Cardiac fibroblast (primary cell): ENCODE measurements around the gene BNIP3.

ENCODE experiments used
- DNase-seq, 2 donors: peaks; one replicate each; pipeline versions ENCODE4 v3.0.0 to v3.0.0-alpha.2; 2010; ENCODE audit warnings: low read depth in 2 of 2
- H3K4me3 ChIP-seq, 2 donors: replicated peaks in 1 of 2; 1 replicate in 1 of 2; 2 replicates in 1 of 2; pipeline ENCODE4 v1.5.1; 2011; ENCODE audit warnings: low read depth in 2 of 2, low read length in 2 of 2, mild to moderate bottlenecking in 2 of 2, moderate library complexity in 1 of 2
- TF ChIP-seq, protein P1 (sequence below): IDR thresholded peaks from one replicate; pipeline ENCODE4 v1.5.1; 2011; ENCODE audit warnings: low read depth, mild to moderate bottlenecking, low read length, inconsistent platforms

The BNIP3 gene

DNA sequence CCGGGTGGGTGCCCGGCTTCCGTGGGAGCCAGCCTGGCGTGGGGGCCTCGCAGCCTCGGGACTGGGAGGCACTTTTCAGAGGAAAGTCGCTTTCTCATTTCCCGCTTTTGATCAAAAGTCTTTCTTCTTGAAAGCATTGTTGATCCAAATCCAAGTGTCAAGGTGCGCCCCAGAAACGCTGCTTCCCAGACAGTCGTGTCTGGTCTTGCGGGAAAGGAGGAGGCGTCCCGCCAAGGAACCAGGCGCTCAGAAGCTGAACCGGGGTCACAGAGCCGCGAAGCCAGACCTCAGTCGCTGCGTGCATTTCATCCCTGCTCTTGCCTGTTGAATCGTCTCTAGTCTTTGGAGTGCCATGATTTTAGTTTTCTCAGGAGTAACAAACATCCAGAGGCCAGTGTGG is 1.1 kb upstream of the BNIP3 start:
- H3K4me3 ChIP-seq, result peak overlapping the region; percentile 3 to 92
- TF ChIP-seq, protein P1, sequence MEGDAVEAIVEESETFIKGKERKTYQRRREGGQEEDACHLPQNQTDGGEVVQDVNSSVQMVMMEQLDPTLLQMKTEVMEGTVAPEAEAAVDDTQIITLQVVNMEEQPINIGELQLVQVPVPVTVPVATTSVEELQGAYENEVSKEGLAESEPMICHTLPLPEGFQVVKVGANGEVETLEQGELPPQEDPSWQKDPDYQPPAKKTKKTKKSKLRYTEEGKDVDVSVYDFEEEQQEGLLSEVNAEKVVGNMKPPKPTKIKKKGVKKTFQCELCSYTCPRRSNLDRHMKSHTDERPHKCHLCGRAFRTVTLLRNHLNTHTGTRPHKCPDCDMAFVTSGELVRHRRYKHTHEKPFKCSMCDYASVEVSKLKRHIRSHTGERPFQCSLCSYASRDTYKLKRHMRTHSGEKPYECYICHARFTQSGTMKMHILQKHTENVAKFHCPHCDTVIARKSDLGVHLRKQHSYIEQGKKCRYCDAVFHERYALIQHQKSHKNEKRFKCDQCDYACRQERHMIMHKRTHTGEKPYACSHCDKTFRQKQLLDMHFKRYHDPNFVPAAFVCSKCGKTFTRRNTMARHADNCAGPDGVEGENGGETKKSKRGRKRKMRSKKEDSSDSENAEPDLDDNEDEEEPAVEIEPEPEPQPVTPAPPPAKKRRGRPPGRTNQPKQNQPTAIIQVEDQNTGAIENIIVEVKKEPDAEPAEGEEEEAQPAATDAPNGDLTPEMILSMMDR, result no peak
- DNase-seq, result no peak

DNA sequence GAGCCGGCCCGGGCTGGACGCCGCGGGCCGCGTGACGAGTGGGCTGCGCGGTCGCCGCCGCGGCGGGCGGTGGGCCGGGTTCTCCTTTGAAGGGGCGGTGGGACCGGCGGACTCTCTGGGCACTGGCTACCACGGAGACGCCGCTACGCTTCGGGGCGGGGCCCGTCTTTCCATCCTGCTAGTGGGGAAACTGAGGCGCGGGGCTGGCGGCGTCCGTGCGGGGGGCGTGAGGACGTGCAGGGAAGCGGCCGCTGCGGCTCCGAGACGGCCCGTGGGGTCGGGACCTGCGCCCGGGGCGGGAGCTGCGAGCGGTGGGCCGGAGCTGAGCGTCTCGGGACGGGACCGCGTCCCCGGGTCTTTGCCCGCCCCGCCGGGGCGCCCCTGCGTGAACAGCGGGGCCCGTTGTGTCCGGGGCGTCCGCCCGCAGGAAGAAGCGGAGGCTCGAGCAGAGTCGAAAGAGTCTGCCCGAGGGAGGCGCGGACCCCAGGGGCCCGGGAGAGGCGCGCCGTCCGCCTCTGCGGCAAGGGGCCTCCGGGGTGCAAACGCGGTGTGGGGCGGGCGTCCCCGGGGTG is 548 bp upstream of the BNIP3 start:
- TF ChIP-seq, protein P1, result no peak
- no peak for DNase-seq
- H3K4me3 ChIP-seq, result peak overlapping the region; percentile 65 to 92

DNA sequence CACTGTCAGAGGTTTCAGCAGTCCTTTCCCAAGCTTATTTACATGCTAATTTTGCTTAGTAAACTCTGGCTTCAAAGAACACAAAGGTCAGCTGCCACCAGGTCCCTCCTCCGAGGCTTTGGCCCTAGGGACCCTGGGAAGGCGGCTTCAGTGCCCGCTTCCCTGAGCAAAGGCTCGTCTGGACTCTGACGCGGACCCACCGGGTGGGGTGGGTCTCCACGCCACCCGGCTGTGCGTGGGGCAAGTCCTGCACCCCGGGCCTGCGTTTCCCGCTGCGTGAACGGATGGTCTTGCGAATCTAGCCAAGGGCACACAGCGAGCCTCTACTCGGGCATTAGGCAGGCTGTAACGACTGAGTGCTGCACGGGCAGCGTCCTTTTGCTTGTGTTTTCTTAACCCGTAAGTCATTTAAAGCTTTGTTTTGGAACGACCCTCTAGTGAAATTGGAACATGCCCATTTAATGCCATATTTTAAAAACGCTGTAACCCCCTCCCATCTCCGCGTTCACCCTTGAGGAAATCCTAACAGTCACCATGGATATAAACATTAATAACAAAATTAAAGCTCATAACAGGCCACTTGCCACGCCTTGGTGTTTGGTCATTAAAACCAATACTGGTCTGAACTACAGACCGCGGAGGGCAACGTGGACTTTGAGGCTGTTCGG is 828 bp downstream of the BNIP3 start:
- DNase-seq, result peak; percentile 25 to 31
- peak overlapping the region; percentile 74 to 92 for H3K4me3 ChIP-seq
- TF ChIP-seq, protein P1, result no peak

DNA sequence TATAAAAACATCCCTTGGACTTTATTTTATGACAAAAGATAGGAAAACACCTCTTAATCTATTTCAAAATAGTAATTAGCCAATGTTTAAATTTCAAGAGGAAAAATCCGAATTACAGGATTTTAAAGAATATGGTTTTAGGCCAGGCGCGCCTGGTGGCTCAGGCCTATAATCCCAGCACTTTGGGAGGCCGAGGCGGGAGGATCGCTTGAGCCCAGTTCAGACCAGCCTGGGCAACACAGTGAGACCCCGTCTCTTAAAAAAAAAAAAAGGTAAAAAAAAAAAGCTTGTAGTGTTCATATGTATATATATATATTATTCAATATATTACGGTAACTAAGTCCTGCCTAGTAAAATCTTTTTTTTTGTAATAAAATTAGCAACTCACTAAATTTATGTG is 1.4 kb downstream of the BNIP3 start:
- H3K4me3 ChIP-seq, result peak overlapping the region; percentile 74 to 92
- DNase-seq, result no peak
- TF ChIP-seq, protein P1, result no peak

DNA sequence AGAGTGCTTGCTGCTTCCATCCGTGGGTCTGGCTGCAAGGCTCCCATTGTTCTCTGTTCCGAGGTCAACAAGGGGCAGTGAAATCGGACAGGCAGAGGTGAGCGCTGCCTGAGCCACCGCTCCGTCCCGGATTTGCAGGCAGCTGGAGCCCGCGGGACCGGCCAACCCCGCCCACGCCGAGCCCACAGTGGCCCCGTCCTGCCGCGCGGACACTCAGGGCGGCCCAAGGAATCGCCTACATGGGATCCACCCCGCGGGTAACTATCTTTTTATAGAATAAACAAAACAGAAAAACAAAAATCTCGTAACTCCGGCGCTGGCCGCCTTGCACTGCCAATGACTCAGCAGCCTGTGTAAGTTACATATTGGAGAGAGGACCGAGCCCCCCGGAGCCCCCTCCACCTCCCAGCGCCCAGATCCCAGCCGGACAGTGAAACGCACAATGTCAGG is 1.9 kb downstream of the BNIP3 start:
- peak; percentile 34 to 54 for DNase-seq
- TF ChIP-seq, protein P1, result no peak
- peak overlapping the region; percentile 74 to 92 for H3K4me3 ChIP-seq

DNA sequence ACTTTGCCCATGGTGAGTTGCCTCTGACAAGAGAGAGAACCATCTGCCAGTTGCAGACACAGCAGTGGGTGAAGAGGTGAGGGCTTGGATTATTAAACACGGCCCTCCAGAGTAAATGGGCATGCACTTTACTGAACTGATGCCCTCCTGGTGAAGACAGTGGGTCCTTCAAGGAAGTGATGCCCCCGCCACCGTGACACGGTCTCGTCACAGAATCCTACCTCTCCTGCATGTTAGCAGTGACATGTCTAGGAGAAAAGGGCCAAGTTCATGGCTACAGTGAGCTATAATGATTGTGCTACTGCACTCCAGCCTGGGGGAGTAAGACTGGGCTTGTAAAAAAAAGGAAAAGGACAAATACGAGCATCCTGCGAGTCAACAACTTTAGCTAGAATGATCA is 2.4 kb downstream of the BNIP3 start:
- H3K4me3 ChIP-seq, result peak overlapping the region; percentile 74 to 92
- TF ChIP-seq, protein P1, result no peak
- no peak for DNase-seq
